Measurements from ENCODE around the gene OR10H2.
"Not testable (repeated sequence)": the region's sequence is repeated elsewhere in the genome, so short reads cannot be mapped to it uniquely, and the experiment has no call there.

Gene OR10H2

GRCh38 chr19:15759962-15760565 lies 32.2 kb downstream of the OR10H2 start:
- no peak for DNase-seq (ENCODE audit: low read depth, low spot score)

GRCh38 chr19:15769586-15769985 lies 41.8 kb downstream of the OR10H2 start:
- no peak for DNase-seq (ENCODE audit: low read depth, low spot score)

- not testable (repeated sequence) for DNase-seq (ENCODE audit: low read depth, low spot score)
Measured at GRCh38 chr19:15774159-15774558, 46.3 kb downstream of the OR10H2 start.

DNA sequence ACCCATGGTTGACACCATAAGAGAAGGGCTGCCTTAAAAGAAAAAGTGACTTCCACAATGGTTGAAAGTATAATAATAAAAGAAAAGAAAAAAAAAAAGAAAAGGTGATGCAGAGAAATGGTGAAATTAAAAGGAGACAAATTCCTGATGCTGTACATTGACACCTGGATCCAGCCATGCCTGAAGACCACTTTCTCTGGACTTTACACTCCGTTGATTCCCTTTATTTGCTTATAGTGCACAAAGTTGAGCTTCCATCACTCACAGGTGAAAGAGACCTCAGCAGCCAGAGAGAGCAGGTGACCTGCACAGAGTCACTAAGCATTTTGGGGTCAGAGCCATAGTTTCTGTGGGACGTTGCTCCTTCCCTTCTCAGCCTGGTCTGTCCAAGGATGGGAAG lies 47.4 kb downstream of the OR10H2 start:
- no peak for DNase-seq (ENCODE audit: low read depth, low spot score)

DNA sequence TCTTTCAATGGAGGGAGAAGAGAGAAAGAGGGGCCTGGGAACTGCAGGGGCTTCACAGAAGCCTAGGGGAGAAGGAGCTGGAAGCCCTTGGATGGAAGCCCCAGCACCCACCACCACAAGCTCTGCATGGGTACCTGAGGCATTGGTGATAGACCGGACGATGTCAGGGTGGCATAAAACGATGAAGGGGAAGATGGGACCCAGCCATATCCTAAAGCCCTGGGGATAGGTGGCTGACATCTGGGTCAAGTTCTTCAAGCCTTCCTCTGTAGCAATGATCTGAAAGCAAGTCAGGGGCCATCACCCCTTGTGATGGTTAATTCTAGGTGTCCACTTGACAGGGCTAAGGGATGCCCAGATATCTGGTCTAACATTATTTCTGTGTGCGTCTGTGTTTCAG lies 48.4 kb downstream of the OR10H2 start:
- no peak for DNase-seq (ENCODE audit: low read depth, low spot score)

GRCh38 chr19:15776991-15777970 lies 49.5 kb downstream of the OR10H2 start:
- no peak for DNase-seq (ENCODE audit: low read depth, low spot score)

Data from astrocyte of the hippocampus (primary cell).